Left lung (tissue), 10 donors: ENCODE data around the gene ARHGAP26. TPM values are rescaled to one million over a fixed set of nuclear protein-coding genes. Genes with fewer than 3 reads are reported as not detected.
A peak's percentile ranks its signal among the peaks of the same experiment; 100 is the strongest.

ENCODE experiments used
- ATAC-seq: fragments of 200-7000 bp; cut with Tn5 transposase; one replicate; pipeline ENCODE4 v1.9.1; 2020; ENCODE audit warnings: moderate library complexity
- DNase-seq, 4 donors: peaks; one replicate each; pipeline ENCODE4 v3.0.0-alpha.2; 2013 to 2020
- H3K27ac ChIP-seq, 2 donors: fragments of 200-600 bp; sonication (generic) in 1 of 2; one replicate each; pipeline versions ENCODE4 v1.5.0 to v1.8.0; 2020 to 2021
- H3K27me3 ChIP-seq, 2 donors: fragments of 200-600 bp; sonication (generic) in 1 of 2; one replicate each; pipeline versions ENCODE4 v1.5.0 to v1.8.0; 2020 to 2021
- H3K36me3 ChIP-seq, 2 donors: fragments of 200-600 bp; sonication (generic) in 1 of 2; one replicate each; pipeline versions ENCODE4 v1.5.0 to v1.8.0; 2020 to 2021
- H3K4me1 ChIP-seq, 2 donors: fragments of 200-600 bp; one replicate each; pipeline ENCODE4 v1.8.0; 2021
- H3K4me3 ChIP-seq, 2 donors: fragments of 200-600 bp; sonication (generic) in 1 of 2; one replicate each; pipeline versions ENCODE4 v1.5.0 to v1.8.0; 2020 to 2021; ENCODE audit warnings: mild to moderate bottlenecking in 1 of 2
- H3K9me3 ChIP-seq, 2 donors: fragments of 200-600 bp; sonication (generic) in 1 of 2; one replicate each; pipeline versions ENCODE4 v1.5.0 to v1.8.0; 2020 to 2021
- intact Hi-C, 2 donors: fragments of 100-400 bp; cut with DNase I; formaldehyde crosslinking; loops; one replicate each; pipeline versions ENCODE4 v1.11.2 to v1.14.2; 2022
- polyA plus RNA-seq, 6 donors: library from polyadenylated mRNA; unstranded; fragments of 120-200 nt; gene quantifications; one replicate each; pipeline ENCODE4 v1.2.1, GENCODE V29; 2013; ENCODE audit not compliant: insufficient read length in 6 of 6
- total RNA-seq, 2 donors: library from RNA; stranded (reverse); fragmentation: NEBNext Ultra II Directional; extraction: Animal tissue kit (Norgen Biotek cat#: 25700); gene quantifications; one replicate each; pipeline ENCODE4 v1.2.1, GENCODE V29; 2021
- TF ChIP-seq, protein P1 (sequence below), 2 donors: fragments of 200-600 bp; sonication (generic) in 1 of 2; IDR thresholded peaks; one replicate each; pipeline versions ENCODE4 v1.5.0 to v1.8.0; 2021; ENCODE audit warnings: antibody characterized with exemption in 2 of 2
- donor health status: DM: no; HTN: yes; CAD: no.
- donor health status: DM: no; HTN: no; CAD: no.

Gene ARHGAP26
- total and polyA plus RNA-seq, 8 donors, result 13.9 to 61.9 (median 14.9) TPM

DNA sequence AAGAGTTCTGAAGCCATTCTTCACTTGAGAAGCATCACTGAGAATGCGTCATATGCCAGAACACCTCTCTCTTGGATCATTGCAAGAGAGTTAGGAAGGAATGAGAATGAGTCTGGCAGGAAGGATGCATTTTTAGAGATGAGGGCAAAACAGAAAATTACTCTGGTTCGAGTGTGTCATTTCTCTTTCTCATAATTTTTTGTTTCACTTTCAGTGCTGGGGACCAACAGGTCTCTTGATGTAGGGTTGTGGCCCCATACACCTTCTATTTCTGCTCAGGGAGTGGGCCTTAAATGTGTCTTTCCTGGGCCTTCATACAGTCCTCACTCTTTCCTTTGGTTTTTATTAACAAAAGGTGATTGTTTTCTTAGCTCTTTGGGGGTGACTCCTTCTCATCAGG is 330.9 kb downstream of the ARHGAP26 start:
- no peak overlapping the region for H3K4me3 ChIP-seq
- no peak overlapping the region for H3K27ac ChIP-seq
- no peaks in the 10 kb centered on the region for H3K4me1 ChIP-seq
- DNase-seq (no peak), ATAC-seq (no peak)
- H3K9me3 ChIP-seq, result no peaks in the 10 kb centered on the region
- H3K36me3 ChIP-seq, result no peaks in the 10 kb centered on the region
- H3K27me3 ChIP-seq, result no peaks in the 10 kb centered on the region
- TF ChIP-seq, protein P1, sequence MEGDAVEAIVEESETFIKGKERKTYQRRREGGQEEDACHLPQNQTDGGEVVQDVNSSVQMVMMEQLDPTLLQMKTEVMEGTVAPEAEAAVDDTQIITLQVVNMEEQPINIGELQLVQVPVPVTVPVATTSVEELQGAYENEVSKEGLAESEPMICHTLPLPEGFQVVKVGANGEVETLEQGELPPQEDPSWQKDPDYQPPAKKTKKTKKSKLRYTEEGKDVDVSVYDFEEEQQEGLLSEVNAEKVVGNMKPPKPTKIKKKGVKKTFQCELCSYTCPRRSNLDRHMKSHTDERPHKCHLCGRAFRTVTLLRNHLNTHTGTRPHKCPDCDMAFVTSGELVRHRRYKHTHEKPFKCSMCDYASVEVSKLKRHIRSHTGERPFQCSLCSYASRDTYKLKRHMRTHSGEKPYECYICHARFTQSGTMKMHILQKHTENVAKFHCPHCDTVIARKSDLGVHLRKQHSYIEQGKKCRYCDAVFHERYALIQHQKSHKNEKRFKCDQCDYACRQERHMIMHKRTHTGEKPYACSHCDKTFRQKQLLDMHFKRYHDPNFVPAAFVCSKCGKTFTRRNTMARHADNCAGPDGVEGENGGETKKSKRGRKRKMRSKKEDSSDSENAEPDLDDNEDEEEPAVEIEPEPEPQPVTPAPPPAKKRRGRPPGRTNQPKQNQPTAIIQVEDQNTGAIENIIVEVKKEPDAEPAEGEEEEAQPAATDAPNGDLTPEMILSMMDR (IDR thresholded peaks at IDR 0.05), result no peak
- intact Hi-C loops, result no loop called here

DNA sequence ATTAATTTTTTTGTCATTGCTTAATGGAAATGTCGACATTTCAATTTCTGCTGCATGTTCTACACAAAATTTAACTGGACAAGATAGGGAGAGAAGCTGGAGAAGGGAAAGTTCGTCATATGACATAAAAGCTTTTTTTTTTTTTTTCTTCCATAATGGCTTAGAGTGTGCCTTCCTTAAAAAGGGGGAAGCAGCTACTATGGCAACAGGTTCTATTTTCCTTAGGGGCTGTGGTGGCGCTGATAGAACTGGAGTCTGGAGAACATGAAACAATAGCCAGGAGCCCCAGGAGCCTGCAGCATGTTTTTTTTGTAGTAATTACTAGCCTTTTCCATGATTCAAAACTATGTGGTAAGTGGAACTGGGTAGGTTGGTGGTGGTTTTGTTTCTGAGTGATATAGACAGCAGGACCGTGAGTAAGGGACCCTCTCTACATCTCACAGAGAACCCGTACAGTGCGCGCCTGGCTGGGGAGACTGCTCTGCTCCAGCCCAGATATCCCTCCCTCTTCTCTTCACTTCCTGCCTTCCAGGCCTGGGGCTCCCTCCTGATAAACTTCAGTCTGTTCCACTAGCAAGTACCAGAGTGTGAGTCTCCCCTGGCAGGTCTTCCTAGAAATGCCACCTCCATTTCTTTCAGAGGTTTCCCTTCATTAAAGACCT is 331.7 kb downstream of the ARHGAP26 start:
- Histone ChIP-seq H3K36me3 (no peaks in the 10 kb centered on the region), H3K4me3 (no peak overlapping the region), H3K27me3 (no peaks in the 10 kb centered on the region), H3K4me1 (no peaks in the 10 kb centered on the region), H3K9me3 (no peaks in the 10 kb centered on the region), H3K27ac (no peak overlapping the region)
- DNase-seq (no peak), ATAC-seq (no peak)
- TF ChIP-seq, protein P1 (IDR thresholded peaks at IDR 0.05), result no peak
- intact Hi-C loops, result no loop called here

DNA sequence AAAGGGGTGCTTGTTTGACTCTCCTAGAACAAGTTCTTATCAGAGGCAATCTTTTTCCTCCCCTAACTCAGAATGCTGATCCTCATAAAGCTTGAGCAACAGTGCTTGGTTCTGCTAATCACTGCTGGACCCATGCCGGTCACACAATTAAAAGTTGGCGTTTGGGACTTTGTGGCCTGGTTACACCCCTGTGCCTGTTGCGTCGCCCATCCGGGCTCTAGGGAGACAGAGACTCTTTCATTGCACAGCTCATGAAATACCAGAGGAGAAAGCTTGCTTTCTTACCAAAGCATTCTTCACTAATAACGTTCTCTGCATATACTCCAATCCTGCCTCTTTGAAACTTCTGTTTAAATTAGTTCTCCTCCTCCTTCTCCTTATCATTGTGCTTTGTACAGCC is 332.2 kb downstream of the ARHGAP26 start:
- no peak overlapping the region for H3K27ac ChIP-seq
- no peaks in the 10 kb centered on the region for H3K4me1 ChIP-seq
- DNase-seq (no peak), ATAC-seq (no peak)
- no peaks in the 10 kb centered on the region for H3K9me3 ChIP-seq
- no peaks in the 10 kb centered on the region for H3K36me3 ChIP-seq
- no peak overlapping the region for H3K4me3 ChIP-seq
- intact Hi-C loops, result no loop called here
- TF ChIP-seq, protein P1 (IDR thresholded peaks at IDR 0.05), result no peak
- H3K27me3 ChIP-seq, result no peaks in the 10 kb centered on the region

DNA sequence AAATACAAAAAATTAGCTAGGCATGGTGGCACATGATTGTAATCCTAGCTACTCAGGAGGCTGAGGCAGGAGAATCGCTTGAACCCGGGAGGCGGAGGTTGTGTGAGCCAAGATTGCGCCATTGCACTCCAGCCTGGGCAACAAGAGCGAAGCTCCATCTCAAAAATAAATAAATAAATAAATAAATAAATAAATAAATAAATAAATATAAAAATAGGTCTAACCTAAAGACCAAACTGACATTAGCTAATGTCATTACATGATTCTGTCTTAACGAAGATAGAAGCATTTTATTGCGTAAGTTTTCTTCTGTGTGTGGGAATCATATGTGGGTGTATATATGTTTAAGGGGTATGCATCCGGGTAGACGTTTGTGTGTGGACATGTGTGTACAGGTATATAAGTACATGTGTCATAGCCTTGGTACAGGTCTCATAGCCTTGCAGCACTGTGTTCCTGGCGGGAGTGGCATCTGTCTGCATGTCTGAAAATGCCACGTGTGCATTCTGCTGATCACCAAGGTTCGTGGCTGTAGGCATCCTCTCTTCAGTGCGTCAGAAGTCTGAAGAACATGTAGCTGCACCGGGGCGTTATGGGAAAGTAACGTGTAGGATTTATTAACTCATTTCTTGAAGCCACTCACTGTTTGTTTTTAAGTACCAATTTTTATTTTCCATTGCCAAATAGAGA is 335.2 kb downstream of the ARHGAP26 start:
- no peaks in the 10 kb centered on the region for H3K27me3 ChIP-seq
- no peaks in the 10 kb centered on the region for H3K36me3 ChIP-seq
- no peaks in the 10 kb centered on the region for H3K9me3 ChIP-seq
- intact Hi-C loops, result no loop called here
- TF ChIP-seq, protein P1 (IDR thresholded peaks at IDR 0.05), result no peak
- DNase-seq (no peak), ATAC-seq (no peak)
- H3K27ac ChIP-seq, result no peak overlapping the region
- H3K4me1 ChIP-seq, result peaks cover 0 to 26% of the 10 kb centered on the region in 2 donors
- H3K4me3 ChIP-seq, result no peak overlapping the region

DNA sequence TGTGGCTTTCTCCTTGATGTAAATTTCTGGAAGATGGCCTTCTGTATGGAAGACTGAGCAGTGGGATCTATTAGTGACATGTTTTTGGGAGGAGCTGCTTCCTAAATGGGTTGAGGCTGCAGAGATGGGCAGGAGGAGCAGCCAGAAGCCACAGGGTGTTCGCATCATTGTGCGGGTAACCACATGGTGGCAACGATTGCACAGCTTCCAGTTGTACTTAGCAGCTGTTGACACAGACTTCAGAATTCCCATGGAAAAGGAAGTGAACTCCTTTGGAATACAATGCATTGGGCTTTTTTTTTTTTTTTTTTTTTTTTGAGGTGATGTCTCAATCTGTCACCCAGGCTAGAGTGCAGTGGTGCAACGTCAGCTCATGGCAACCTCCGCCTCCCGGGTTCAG is 336.0 kb downstream of the ARHGAP26 start:
- H3K27ac ChIP-seq, result no peak overlapping the region
- H3K36me3 ChIP-seq, result no peaks in the 10 kb centered on the region
- peaks cover 0 to 34% of the 10 kb centered on the region in 2 donors for H3K4me1 ChIP-seq
- DNase-seq (peak in 1 of 4 donors; percentile 58), ATAC-seq (peak; percentile 72)
- H3K4me3 ChIP-seq, result no peak overlapping the region
- no peaks in the 10 kb centered on the region for H3K27me3 ChIP-seq
- TF ChIP-seq, protein P1 (IDR thresholded peaks at IDR 0.05), result no peak
- H3K9me3 ChIP-seq, result no peaks in the 10 kb centered on the region
- intact Hi-C loops, result no loop called here
